ENCODE results near the gene CFL2.

GRCh38 chr14:34750233-34750632 lies 35.8 kb upstream of the CFL2 start:
- TF ChIP-seq POLR2A (IDR thresholded peaks at IDR 0.05; ENCODE audit: low read depth, low read length) (no peak), TAF1 (IDR thresholded peaks at IDR 0.05; ENCODE audit: borderline replicate concordance, low read depth, low read length) (no peak)

Data from GM12892 (cell line).